H9 (cell line): Measurements from ENCODE around the gene CCDC71. TPM values are rescaled to one million over a fixed set of nuclear protein-coding genes. Genes with fewer than 3 reads are reported as not detected.
A peak's percentile ranks its signal among the peaks of the same experiment; 100 is the strongest.

Experiments used
- DNase-seq: peaks from one replicate; pipeline ENCODE4 v3.0.0-alpha.2; 2017
- H2AFZ ChIP-seq: one replicate; pipeline ENCODE4 v1.6.1; 2013; ENCODE audit warnings: mild to moderate bottlenecking, low read length, control low read depth, moderate library complexity
- H2AK5ac ChIP-seq: 2 replicates; pipeline ENCODE4 v1.6.1; 2013; ENCODE audit warnings: low read length, control low read depth, mixed read lengths; ENCODE audit not compliant: insufficient read length
- H2BK120ac ChIP-seq: one replicate; pipeline ENCODE4 v1.6.1; 2013; ENCODE audit warnings: low read depth, mild to moderate bottlenecking, low read length, control low read depth, inconsistent platforms; ENCODE audit not compliant: poor library complexity, severe bottlenecking
- H2BK12ac ChIP-seq: 2 replicates; pipeline ENCODE4 v1.6.1; 2013; ENCODE audit warnings: low read length, control low read depth, mixed read lengths, low read depth; ENCODE audit not compliant: insufficient read length
- H2BK15ac ChIP-seq: 2 replicates; pipeline ENCODE4 v1.6.1; 2013; ENCODE audit warnings: low read depth, low read length, control low read depth
- H2BK20ac ChIP-seq: one replicate; pipeline ENCODE4 v1.6.1; 2013; ENCODE audit warnings: low read depth, mild to moderate bottlenecking, low read length, control low read depth, inconsistent platforms; ENCODE audit not compliant: poor library complexity, severe bottlenecking
- H2BK5ac ChIP-seq: 2 replicates; pipeline ENCODE4 v1.6.1; 2013; ENCODE audit warnings: low read length, control low read depth, mixed read lengths; ENCODE audit not compliant: insufficient read length
- H3K14ac ChIP-seq: 2 replicates; pipeline ENCODE4 v1.6.1; 2013; ENCODE audit warnings: low read length, control low read depth; ENCODE audit not compliant: insufficient read depth
- H3K18ac ChIP-seq: 2 replicates; pipeline ENCODE4 v1.6.1; 2013; ENCODE audit warnings: low read depth, mild to moderate bottlenecking, mixed read lengths, low read length, control low read depth; ENCODE audit not compliant: insufficient read length
- H3K23ac ChIP-seq: 2 replicates; pipeline ENCODE4 v1.6.1; 2013; ENCODE audit warnings: low read length, control low read depth, mixed read lengths, low read depth; ENCODE audit not compliant: insufficient read length
- H3K23me2 ChIP-seq: 2 replicates; pipeline ENCODE4 v1.6.1; 2013; ENCODE audit warnings: low read depth, mild to moderate bottlenecking, mixed read lengths, low read length, control low read depth; ENCODE audit not compliant: insufficient read length, poor library complexity, severe bottlenecking
- H3K27ac ChIP-seq: 2 replicates; pipeline ENCODE4 v1.5.1; 2013; ENCODE audit warnings: low read length, control low read depth, mixed read lengths, low read depth; ENCODE audit not compliant: insufficient read length
- H3K27me3 ChIP-seq: 2 replicates; pipeline ENCODE4 v1.6.1; 2013; ENCODE audit warnings: low read length, control low read depth, inconsistent platforms; ENCODE audit not compliant: insufficient read depth
- H3K4ac ChIP-seq: 2 replicates; pipeline ENCODE4 v1.6.1; 2013; ENCODE audit warnings: low read depth, mild to moderate bottlenecking, control low read depth, inconsistent platforms, low read length, moderate library complexity
- H3K4me1 ChIP-seq: 2 replicates; pipeline ENCODE4 v1.6.1; 2013; ENCODE audit warnings: low read length, control low read depth, inconsistent platforms; ENCODE audit not compliant: insufficient read depth
- H3K4me2 ChIP-seq: 2 replicates; pipeline ENCODE4 v1.6.1; 2013; ENCODE audit warnings: low read length, control low read depth, mixed read lengths; ENCODE audit not compliant: insufficient read length, insufficient read depth
- H3K56ac ChIP-seq: 2 replicates; pipeline ENCODE4 v1.6.1; 2013; ENCODE audit warnings: low read depth, mild to moderate bottlenecking, mixed read lengths, low read length, control low read depth; ENCODE audit not compliant: insufficient read length
- H3K79me1 ChIP-seq: 2 replicates; pipeline ENCODE4 v1.6.1; 2013; ENCODE audit warnings: low read depth, mild to moderate bottlenecking, moderate library complexity, low read length, control low read depth, inconsistent platforms; ENCODE audit not compliant: insufficient read depth, poor library complexity, severe bottlenecking
- H3K79me2 ChIP-seq: 2 replicates; pipeline ENCODE4 v1.6.1; 2013; ENCODE audit warnings: low read length, control low read depth, inconsistent platforms; ENCODE audit not compliant: insufficient read depth
- H3K9ac ChIP-seq: 2 replicates; pipeline ENCODE4 v1.6.1; 2013; ENCODE audit warnings: low read length, control low read depth, mixed read lengths; ENCODE audit not compliant: insufficient read length; ENCODE audit errors: extremely low read depth
- H3K9me3 ChIP-seq: one replicate; pipeline ENCODE4 v1.6.1; 2013; ENCODE audit warnings: low read depth, low read length, inconsistent platforms; ENCODE audit not compliant: control insufficient read depth
- H3T11ph ChIP-seq: one replicate; pipeline ENCODE4 v1.6.1; 2013; ENCODE audit warnings: mild to moderate bottlenecking, low read length, control low read depth, inconsistent platforms
- H4K20me1 ChIP-seq: one replicate; pipeline ENCODE4 v1.6.1; 2013; ENCODE audit not compliant: control insufficient read depth, insufficient read length, insufficient read depth
- H4K5ac ChIP-seq: 2 replicates; pipeline ENCODE4 v1.6.1; 2013; ENCODE audit warnings: low read depth, mild to moderate bottlenecking, mixed read lengths, low read length, control low read depth; ENCODE audit not compliant: insufficient read length
- H4K8ac ChIP-seq: replicated peaks from 2 replicates; pipeline ENCODE4 v1.6.1; 2013; ENCODE audit warnings: low read length, control low read depth, mixed read lengths, low read depth; ENCODE audit not compliant: insufficient read length
- H4K91ac ChIP-seq: 2 replicates; pipeline ENCODE4 v1.6.1; 2013; ENCODE audit warnings: low read depth, mild to moderate bottlenecking, moderate library complexity, mixed read lengths, low read length, control low read depth; ENCODE audit not compliant: insufficient read length
- H3K27ac Mint-ChIP-seq, 3 experiments: 2 replicates in 2 of 3; 3 replicates in 1 of 3; pipeline ENCODE4 v1.8.0; 2020 to 2021; ENCODE audit warnings: mixed read lengths in 3 of 3, mild to moderate bottlenecking in 1 of 3, moderate library complexity in 1 of 3
- H3K27me3 Mint-ChIP-seq: 2 replicates; pipeline ENCODE4 v1.8.0; 2021; ENCODE audit warnings: low read depth, mild to moderate bottlenecking, moderate library complexity, mixed read lengths
- H3K36me3 Mint-ChIP-seq, 3 experiments: 2 replicates in 2 of 3; 3 replicates in 1 of 3; pipeline ENCODE4 v1.8.0; 2020 to 2021; ENCODE audit warnings: low read depth in 3 of 3, mixed read lengths in 3 of 3; ENCODE audit not compliant: insufficient read depth in 1 of 3
- H3K4me1 Mint-ChIP-seq, 2 experiments: 2 replicates each; pipeline ENCODE4 v1.8.0; 2020; ENCODE audit warnings: mixed read lengths in 2 of 2
- H3K4me3 Mint-ChIP-seq, 2 experiments: 2 replicates in 1 of 2; 3 replicates in 1 of 2; pipeline ENCODE4 v1.8.0; 2020 to 2021; ENCODE audit warnings: mild to moderate bottlenecking in 2 of 2, mixed read lengths in 2 of 2, moderate library complexity in 1 of 2
- H3K9me3 Mint-ChIP-seq, 2 experiments: 2 replicates in 1 of 2; 3 replicates in 1 of 2; pipeline ENCODE4 v1.8.0; 2020; ENCODE audit warnings: mild to moderate bottlenecking in 2 of 2, mixed read lengths in 2 of 2, moderate library complexity in 1 of 2
- CTCF ChIP-seq: fragments of 200-600 bp; sonication (generic); conservative IDR thresholded peaks from 3 replicates; pipeline ENCODE4 v1.8.0; 2021; ENCODE audit warnings: antibody characterized with exemption, mild to moderate bottlenecking
- WGBS: extraction: QIAGEN DNeasy Blood & Tissue Kit; methylation state at CpG from one replicate; pipeline ENCODE4 v1.1.7; 2013; ENCODE audit warnings: missing lambda C conversion rate, low lambda C conversion rate, mixed read lengths; ENCODE audit not compliant: insufficient read length; ENCODE audit errors: extremely low coverage; 5-methylcytosine and 5-hydroxymethylcytosine counted together
- total RNA-seq: library from RNA; stranded (reverse); gene quantifications from 2 replicates; pipeline ENCODE4 v1.2.1, GENCODE V29; 2021

The CCDC71 gene
- total RNA-seq, 1 experiment from 2014 or later, result 27.6 TPM

GRCh38 chr3:49158103-49158709, 7.9 kb downstream of the CCDC71 start:
- H3K36me3 Mint-ChIP-seq, result peaks cover 0 to 8% (median 4%) of the 10 kb centered on the region in 3 experiments; a peak in 3 of 7 replicates

More at GRCh38 chr3:49158103-49158709, 7.9 kb downstream of the CCDC71 start:
- Histone ChIP-seq H2BK120ac (no peak overlapping the region), H3K27me3 (no peaks in the 10 kb centered on the region), H3K23ac (no peak overlapping the region), H4K91ac (no peak overlapping the region), H3K9me3 (no peaks in the 10 kb centered on the region), H3K4me1 (no peaks in the 10 kb centered on the region), H2AFZ (no peak overlapping the region), H3K23me2 (no peaks in the 10 kb centered on the region), H3K27ac (no peak overlapping the region), H4K5ac (no peak overlapping the region), H3K79me1 (no peaks in the 10 kb centered on the region), H3K9ac (no peak overlapping the region), H3T11ph (no peak overlapping the region), H3K56ac (no peak overlapping the region), H2BK12ac (no peak overlapping the region), H4K8ac (no peak overlapping the region), H3K14ac (no peak overlapping the region), H3K4ac (no peak overlapping the region), H2BK5ac (no peak overlapping the region), H2AK5ac (no peak overlapping the region), H4K20me1 (no peaks in the 10 kb centered on the region), H3K79me2 (no peaks in the 10 kb centered on the region), H2BK15ac (no peak overlapping the region), H3K18ac (no peak overlapping the region), H2BK20ac (no peak overlapping the region), H3K4me2 (no peak overlapping the region)
- peak; percentile 73 for TF ChIP-seq CTCF
- Mint-ChIP-seq H3K4me1 (peaks cover 2 to 4% of the 10 kb centered on the region in 2 experiments; a peak in 3 of 4 replicates), H3K9me3 (no peaks in the 10 kb centered on the region), H3K27me3 (peaks cover 13% of the 10 kb centered on the region), H3K4me3 (no peak overlapping the region), H3K27ac (no peak overlapping the region)
- no CpG with 5 or more reads among the region's 5 CpGs for WGBS
- DNase-seq, result peak; percentile 65
